GM19467 (cell line): Measurements from ENCODE around the gene PCDHGA3.
"Not testable (repeated sequence)": the region's sequence is repeated elsewhere in the genome, so short reads cannot be mapped to it uniquely, and the experiment has no call there.

Experiments used
- ATAC-seq: cut with Tn5 transposase; IDR thresholded peaks from one replicate; pipeline ENCODE4 v1.9.1; 2021; ENCODE audit warnings: mild to moderate bottlenecking, moderate library complexity; ENCODE audit not compliant: unreplicated experiment

Gene PCDHGA3

GRCh38 chr5:141343242-141343952, at the start of gene PCDHGA3:
TSS of gene PCDHGA3 (plus strand) at chr5:141343829. CDS start at chr5:141344034, 205 bp downstream.
- no peak for ATAC-seq

- ATAC-seq, result no peak
These were observed 45.3 kb upstream of the PCDHGA3 start for GRCh38 chr5:141298376-141298775.

GRCh38 chr5:141303756-141304155, 39.9 kb upstream of the PCDHGA3 start, which contains the start of gene SLC25A2:
TSS of gene SLC25A2 (minus strand) at chr5:141304049. CDS start at chr5:141303865, 184 bp downstream.
- no peak for ATAC-seq

- no peak for ATAC-seq
These were observed 37.0 kb upstream of the PCDHGA3 start for GRCh38 chr5:141306630-141307029.

- no peak for ATAC-seq
These were observed 29.9 kb upstream of the PCDHGA3 start for GRCh38 chr5:141313711-141314110.

- not testable (repeated sequence) for ATAC-seq
These were observed 26.7 kb upstream of the PCDHGA3 start for GRCh38 chr5:141316963-141317362.

GRCh38 chr5:141319202-141319601, 24.4 kb upstream of the PCDHGA3 start:
- no peak for ATAC-seq

GRCh38 chr5:141319699-141320098, 23.9 kb upstream of the PCDHGA3 start:
- ATAC-seq, result no peak

- ATAC-seq, result peak; percentile 95
These were observed 23.1 kb upstream of the PCDHGA3 start, which contains the start of gene TAF7 for GRCh38 chr5:141320225-141321169. TSS of gene TAF7 (minus strand) at chr5:141320784. CDS start at chr5:141320044, 740 bp downstream.

GRCh38 chr5:141322261-141322660, 21.4 kb upstream of the PCDHGA3 start:
- no peak for ATAC-seq

- peak; percentile 52 for ATAC-seq
These were observed 17.4 kb upstream of the PCDHGA3 start for GRCh38 chr5:141326088-141326854.

GRCh38 chr5:141328231-141328630, 15.4 kb upstream of the PCDHGA3 start:
- ATAC-seq, result no peak

GRCh38 chr5:141330299-141331080, 13.1 kb upstream of the PCDHGA3 start, which contains the start of gene PCDHGA1:
TSS of gene PCDHGA1 (plus strand) at chr5:141330514.
- ATAC-seq, result no peak

GRCh38 chr5:141332571-141332970, 11.1 kb upstream of the PCDHGA3 start:
- ATAC-seq, result not testable (repeated sequence)

GRCh38 chr5:141338538-141339306, 4.9 kb upstream of the PCDHGA3 start, which contains the start of gene PCDHGA2:
TSS of gene PCDHGA2 (plus strand) at chr5:141338760.
- ATAC-seq, result no peak

GRCh38 chr5:141340781-141341354, 2.8 kb upstream of the PCDHGA3 start:
- ATAC-seq, result not testable (repeated sequence)

GRCh38 chr5:141342773-141343172, 856 bp upstream of the PCDHGA3 start:
- no peak for ATAC-seq

- no peak for ATAC-seq
These were observed 379 bp downstream of the PCDHGA3 start for GRCh38 chr5:141343953-141344463.
